ENCODE measurements around the gene KLHL10.

The KLHL10 gene

GRCh38 chr17:41837761-41838538 lies at the start of gene KLHL10:
Gene KLHL10 (plus strand): TSS chr17:41837825. CDS start chr17:41837933, 108 bp downstream.
- no peak for DNase-seq

DNA sequence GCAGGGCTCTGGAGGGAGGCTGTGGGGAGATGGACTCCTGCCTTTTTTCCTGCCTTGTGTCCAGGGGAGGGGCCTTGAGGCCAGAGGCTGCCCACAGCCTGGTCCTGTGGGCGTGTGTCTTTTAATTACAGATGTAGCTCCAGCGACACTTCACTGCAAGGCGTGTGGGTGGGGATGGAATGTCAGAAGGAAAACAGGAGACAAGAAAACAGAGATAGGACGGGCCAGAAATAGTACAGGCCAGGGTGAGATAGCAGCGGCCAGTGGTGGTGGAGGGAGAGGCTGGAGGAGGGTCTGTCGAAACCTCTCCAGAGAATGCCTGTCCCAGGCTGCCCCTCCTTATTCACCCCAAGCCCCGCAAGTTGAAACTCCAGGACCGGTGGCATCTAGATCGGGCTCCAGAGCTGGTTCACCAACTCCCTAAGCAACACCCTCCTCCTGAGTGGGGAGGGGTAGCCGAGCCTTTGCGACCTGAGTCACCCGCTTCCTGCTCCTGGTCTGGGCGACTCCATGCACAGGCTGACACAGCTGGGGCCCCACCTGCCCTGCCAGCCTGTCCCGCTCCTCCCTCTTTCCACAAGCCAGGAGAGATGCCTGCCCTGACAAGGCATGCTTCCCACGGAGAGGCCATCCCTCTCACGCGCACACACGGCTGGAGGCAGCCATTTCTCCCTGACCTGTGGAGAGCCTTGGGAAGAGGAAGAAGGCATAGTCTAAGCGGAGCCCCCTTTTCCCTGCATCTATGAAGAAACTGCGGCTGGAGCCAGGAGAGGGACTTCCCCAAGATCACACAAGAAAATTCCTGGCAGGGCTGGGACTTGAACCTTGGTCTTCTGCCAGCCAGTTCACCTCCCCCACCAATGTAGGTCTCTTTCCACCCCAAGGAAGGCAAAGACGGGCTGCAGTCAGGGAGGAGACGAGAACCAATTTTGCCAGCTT lies 44.5 kb upstream of the KLHL10 start:
- no peak for DNase-seq

- DNase-seq = no peak
These were observed 43.7 kb upstream of the KLHL10 start for GRCh38 chr17:41793784-41794539.

GRCh38 chr17:41794540-41794975 lies 43.1 kb upstream of the KLHL10 start:
- DNase-seq = no peak

- DNase-seq = no peak
These were observed 41.3 kb upstream of the KLHL10 start for GRCh38 chr17:41796121-41796895.

GRCh38 chr17:41797377-41797776 lies 40.2 kb upstream of the KLHL10 start:
- DNase-seq = no peak

- DNase-seq = no peak
These were observed 38.3 kb upstream of the KLHL10 start for GRCh38 chr17:41799366-41799765.

DNA sequence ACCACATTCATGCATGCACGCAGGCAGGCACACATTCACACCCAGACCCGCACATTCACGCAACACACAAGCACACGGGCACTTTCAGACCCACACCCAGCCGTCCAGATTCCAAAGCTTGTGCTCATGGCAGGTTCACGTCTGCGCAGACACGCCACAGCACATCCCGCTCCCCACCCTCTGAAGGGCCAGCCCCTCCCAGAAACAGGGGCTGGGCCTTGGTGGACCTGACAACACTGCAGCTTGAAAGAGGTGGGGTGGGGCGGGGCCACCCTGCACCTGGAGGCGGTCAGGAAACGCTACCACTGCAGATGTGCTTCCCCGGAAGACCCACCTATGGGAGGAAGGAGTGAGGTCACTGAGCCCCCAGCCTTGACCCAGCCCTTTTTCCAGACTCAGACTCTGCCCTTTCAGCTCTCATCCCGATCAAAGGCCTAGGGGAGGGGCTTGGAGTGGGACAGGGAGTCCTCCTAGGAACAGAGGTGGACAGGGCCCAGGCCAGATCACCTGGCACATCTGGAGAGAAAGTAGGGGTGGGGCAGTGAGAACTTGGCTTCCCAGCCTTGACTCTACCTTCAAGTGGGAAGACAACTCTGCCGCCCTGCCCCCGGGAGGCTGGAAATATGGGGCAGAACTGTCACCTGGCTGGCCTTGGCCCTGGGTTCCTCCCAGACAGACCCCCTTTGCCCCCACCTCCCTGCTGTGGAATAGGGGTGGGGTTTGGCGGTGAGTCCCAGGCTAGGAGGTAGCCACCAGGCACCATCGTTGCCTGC lies 36.8 kb upstream of the KLHL10 start:
- no peak for DNase-seq

GRCh38 chr17:41801374-41802271 lies 36.0 kb upstream of the KLHL10 start:
- DNase-seq = peak; percentile 73

DNA sequence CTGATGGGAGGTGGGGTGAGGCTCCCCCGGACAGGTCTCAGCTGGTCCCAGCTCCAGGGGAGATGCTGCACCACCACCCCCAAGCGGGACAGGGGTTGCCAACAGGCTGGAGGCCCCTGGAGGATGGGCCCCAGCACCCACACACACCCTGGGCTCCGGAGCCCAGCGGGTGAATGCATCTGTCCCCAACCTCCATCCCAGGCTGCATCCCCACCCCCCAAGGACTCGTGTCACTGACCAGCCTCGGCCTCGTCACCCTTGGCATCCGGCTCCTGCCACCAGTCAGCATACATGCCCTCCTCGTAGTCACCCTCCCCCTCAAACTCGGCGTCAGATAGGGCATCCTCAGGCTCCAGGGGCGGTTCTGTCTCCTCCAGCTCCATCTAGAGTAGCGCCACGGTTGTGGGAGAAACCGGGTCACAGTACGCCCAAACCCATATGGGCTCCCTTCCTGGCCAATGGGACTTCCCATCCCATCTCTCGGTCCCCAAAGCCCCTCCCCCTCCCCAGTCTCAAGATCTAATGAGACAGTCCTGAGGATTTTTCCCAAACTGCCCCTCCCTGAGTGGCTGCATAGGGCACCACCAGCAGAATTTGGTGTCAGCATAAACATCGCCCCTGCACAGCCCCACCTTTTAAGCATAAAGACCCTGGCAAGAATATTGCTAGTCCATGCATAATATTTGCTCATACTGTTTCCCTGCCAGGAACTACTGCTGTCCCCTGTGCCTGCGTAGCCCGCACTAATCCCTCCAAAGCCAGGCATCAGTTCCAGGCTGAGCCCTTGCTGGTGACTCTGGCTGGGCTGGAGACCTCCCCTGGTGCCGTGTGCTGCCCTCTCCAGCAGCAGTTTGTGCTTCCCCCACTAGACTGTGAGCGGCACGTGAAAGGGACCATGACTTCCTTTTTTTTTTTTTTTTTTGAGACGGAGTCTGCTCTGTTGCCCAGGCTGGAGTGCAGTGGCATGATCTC lies 34.3 kb upstream of the KLHL10 start:
- no peak for DNase-seq

DNA sequence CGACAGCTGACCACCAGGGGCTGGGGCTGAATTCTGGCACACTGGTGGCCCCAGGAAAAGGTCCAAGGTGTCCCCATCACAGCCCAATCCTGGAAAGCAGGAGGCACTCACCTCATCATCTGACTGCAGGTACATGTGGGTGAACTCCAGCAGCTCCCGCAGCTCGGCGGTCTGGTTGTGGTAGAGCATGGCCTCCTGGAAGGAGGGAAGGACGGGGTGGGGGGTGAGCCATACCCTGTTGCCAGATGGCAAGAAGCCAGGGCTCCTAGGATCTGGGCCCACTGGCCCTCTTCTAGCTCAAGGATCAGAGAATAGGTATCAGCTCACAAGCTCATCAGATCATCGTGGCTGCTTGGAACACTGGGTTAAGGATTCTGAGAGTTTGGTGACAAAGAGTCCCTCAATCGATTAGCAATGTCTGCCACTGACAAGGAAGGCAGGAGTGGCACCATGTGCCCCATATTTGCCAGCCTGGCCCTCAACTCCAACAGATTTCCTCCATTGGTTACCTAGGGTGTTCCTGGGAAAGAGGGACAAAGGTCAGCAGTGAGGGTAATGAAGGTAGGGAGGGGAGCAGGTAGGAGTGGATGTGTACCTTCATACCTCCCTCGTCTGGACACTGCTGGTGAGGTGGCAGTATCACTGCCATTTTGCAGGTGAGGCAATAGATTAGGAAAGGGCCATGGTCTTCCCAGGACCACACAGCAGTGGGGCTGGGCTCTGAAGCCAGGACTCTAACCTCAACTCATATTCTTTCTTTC lies 30.8 kb upstream of the KLHL10 start:
- DNase-seq = no peak

DNA sequence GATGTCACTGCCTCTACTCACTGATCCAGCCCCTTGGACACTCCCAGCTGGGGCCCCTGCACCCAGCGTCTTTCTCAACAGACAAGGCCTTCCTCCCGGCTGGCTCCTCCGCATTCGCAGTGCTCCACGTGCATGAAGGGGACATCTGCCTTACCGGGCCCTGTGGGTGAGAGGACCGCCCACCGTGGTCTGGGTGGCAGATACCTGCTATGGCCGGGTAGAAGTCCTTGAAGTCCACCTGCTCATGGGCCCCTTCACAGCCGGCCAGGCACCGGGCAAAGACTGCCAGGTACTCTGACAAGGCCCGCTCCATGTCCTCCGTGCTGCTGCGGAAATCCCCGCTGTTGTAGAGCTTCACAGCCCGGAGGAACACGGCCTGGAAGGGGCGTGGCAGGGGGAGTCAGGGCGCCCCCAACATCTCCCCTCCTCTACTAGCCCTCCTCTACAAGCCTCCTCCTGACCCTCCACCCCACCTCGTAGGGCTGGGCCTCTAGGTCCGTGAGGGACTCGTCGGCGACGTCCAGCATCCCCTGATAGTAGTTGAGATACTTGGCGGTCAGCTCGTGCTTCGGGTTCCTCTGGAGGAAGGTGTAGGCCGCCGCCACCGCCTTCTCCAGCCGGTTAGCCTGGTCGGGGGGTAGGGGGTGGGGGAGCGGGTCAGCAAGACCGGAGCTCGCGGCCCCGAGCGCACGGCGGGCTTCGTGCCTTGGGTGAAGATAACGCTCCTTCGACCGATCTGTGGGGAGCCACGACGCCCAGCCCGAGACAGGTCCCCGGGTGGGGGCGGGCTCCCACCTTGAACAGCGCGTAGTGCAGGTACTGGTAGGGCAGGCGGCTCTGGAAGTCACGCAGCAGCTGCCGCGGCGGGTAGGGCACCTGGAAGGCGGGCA lies 26.7 kb upstream of the KLHL10 start:
- no peak for DNase-seq

- DNase-seq = peak; percentile 78
These were observed 25.9 kb upstream of the KLHL10 start, which contains the start of gene P3H4 for GRCh38 chr17:41811549-41812380. Gene P3H4 (minus strand): TSS chr17:41811949. CDS start chr17:41811915, 34 bp downstream.

DNA sequence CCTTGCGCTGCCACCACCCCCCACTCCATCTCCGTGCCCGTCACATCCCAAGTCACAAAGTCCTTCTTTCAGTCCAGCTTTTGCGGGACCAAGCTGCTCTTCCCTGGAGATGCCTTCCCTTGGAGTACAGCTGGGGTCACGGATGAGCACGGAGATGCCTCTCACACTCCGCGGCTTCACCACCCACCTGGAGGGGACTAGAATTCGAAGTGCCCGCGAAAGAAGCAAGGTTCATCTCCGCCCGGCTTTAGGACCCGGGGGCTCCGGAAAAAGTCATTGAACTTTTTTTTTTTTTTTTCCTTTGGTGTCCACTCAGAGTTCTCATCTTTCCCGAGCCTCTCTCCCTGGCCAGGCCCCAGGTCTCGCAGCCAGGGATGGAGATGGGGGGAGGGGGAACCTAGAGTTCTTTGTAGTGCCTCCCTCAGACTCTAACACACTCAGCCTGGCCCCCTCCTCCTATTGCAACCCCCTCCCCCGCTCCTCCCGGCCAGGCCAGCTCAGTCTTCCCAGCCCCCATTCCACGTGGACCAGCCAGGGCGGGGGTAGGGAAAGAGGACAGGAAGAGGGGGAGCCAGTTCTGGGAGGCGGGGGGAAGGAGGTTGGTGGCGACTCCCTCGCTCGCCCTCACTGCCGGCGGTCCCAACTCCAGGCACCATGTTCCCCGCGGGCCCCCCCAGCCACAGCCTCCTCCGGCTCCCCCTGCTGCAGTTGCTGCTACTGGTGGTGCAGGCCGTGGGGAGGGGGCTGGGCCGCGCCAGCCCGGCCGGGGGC lies 25.1 kb upstream of the KLHL10 start, which contains the start of gene FKBP10:
TSS of gene FKBP10 (plus strand) at position 624 of the 771 bp plus-strand sequence. CDS start at position 655, 31 bp downstream.
- peak; percentile 42 for DNase-seq

GRCh38 chr17:41813152-41813680 lies 24.4 kb upstream of the KLHL10 start:
- DNase-seq = no peak

Measured in activated naive CD4-positive, alpha-beta T cell treated with anti-CD3 and anti-CD28 coated beads, Interleukin-2, amount 50 U/mL, for 16 hours (primary cell).